Omental fat pad (tissue), 4 donors: ENCODE measurements around the gene UTS2B. TPM values are rescaled to one million over a fixed set of nuclear protein-coding genes. Genes with fewer than 3 reads are reported as not detected.

Experiments used
- ATAC-seq: fragments of 150-250 bp; one replicate; pipeline ENCODE4 v1.9.1; 2016; ENCODE audit warnings: mild to moderate bottlenecking, moderate library complexity; ENCODE audit not compliant: low FRiP score
- DNase-seq: peaks from one replicate; pipeline ENCODE4 v3.0.0-alpha.2; 2019; ENCODE audit warnings: low spot score
- total RNA-seq, 4 donors: library from RNA; depleted of rRNA; stranded (reverse); fragments of >200 nt; gene quantifications; one replicate each; pipeline ENCODE4 v1.1.0, GENCODE V29; 2016
- TF ChIP-seq, protein P1 (sequence below), 3 donors: fragments of 450-650 bp; IDR thresholded peaks; one replicate each; pipeline ENCODE4 v1.5.1; 2016 to 2017; ENCODE audit warnings: antibody characterized with exemption in 3 of 3, mild to moderate bottlenecking in 3 of 3, moderate library complexity in 2 of 3

The UTS2B gene
- total RNA-seq, 4 donors from 2014 or later = 0.24 to 1.3 (median 1.00) TPM

- ATAC-seq (no peak), DNase-seq (no peak)
- TF ChIP-seq, protein P1, sequence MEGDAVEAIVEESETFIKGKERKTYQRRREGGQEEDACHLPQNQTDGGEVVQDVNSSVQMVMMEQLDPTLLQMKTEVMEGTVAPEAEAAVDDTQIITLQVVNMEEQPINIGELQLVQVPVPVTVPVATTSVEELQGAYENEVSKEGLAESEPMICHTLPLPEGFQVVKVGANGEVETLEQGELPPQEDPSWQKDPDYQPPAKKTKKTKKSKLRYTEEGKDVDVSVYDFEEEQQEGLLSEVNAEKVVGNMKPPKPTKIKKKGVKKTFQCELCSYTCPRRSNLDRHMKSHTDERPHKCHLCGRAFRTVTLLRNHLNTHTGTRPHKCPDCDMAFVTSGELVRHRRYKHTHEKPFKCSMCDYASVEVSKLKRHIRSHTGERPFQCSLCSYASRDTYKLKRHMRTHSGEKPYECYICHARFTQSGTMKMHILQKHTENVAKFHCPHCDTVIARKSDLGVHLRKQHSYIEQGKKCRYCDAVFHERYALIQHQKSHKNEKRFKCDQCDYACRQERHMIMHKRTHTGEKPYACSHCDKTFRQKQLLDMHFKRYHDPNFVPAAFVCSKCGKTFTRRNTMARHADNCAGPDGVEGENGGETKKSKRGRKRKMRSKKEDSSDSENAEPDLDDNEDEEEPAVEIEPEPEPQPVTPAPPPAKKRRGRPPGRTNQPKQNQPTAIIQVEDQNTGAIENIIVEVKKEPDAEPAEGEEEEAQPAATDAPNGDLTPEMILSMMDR (IDR thresholded peaks at IDR 0.05) = no peak
Observed at GRCh38 chr3:191372122-191372521, 41.8 kb upstream of the UTS2B start.

- ATAC-seq (no peak), DNase-seq (no peak)
- TF ChIP-seq, protein P1 (IDR thresholded peaks at IDR 0.05) = no peak
Observed at GRCh38 chr3:191369616-191370010, 39.3 kb upstream of the UTS2B start.

GRCh38 chr3:191368755-191369615, 38.7 kb upstream of the UTS2B start:
- DNase-seq = no peak
- TF ChIP-seq, protein P1 (IDR thresholded peaks at IDR 0.05) = no peak
- ATAC-seq = no peak

DNA sequence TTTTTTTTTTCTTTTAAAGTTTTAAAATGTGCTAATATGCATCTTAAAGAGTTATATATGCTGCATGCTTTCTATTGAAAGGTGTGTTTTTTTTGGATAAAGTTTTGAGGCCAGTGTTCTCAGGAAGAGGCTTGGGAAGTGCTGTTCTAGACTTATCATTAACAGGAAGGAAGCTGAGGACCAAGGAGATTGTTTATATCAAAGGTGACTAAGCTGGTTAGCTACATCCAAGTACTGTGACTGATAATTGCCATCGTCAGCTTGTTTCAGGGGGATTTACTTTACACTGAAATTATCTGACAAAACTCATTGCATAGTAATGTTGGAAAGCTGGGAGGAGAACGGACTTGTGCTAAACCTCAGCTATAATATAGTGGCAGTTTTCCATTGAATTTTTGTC, 36.3 kb upstream of the UTS2B start:
- ATAC-seq (no peak), DNase-seq (no peak)
- TF ChIP-seq, protein P1 (IDR thresholded peaks at IDR 0.05) = no peak

DNA sequence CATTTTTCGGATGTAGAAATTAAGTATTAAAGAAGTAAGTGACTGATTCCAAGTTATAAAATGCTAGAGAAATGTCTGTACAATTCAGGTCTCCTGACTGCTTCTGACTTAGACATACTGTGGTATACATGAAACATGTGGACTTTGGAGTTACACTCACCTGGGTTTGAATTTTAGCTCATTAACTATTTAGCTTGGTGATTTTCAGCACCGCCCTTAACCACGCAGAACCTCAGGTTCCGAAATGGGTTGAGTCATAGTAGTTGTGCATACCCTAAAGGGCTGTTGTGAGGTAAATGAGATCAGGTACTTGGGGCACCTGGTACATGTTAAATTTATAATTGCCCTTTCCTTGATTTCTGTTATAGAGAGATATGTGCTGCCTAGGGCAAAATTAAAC, 32.9 kb upstream of the UTS2B start:
- no peak for ATAC-seq
- DNase-seq = no peak
- TF ChIP-seq, protein P1 (IDR thresholded peaks at IDR 0.05) = no peak

GRCh38 chr3:191362524-191363090, 32.3 kb upstream of the UTS2B start:
- TF ChIP-seq, protein P1 (IDR thresholded peaks at IDR 0.05) = no peak
- DNase-seq = no peak
- ATAC-seq = no peak

GRCh38 chr3:191362037-191362436, 31.7 kb upstream of the UTS2B start:
- ATAC-seq = no peak
- TF ChIP-seq, protein P1 (IDR thresholded peaks at IDR 0.05) = no peak
- DNase-seq = no peak
